ENCODE data around the gene ADAMTS18.

- TF ChIP-seq CTCF (conservative IDR thresholded peaks at IDR 0.05; ENCODE audit: low read depth, low read length): no peak
- no peak for TF ChIP-seq EZH2 (IDR thresholded peaks at IDR 0.05; ENCODE audit: borderline replicate concordance, low read depth, low read length, poor library complexity, severe bottlenecking)
Observed at GRCh38 chr16:77285676-77286075, 149.2 kb downstream of the ADAMTS18 start.

Data from A673 (cell line).